Measurements from ENCODE around the gene ITPR3.

ITPR3 gene

GRCh38 chr6:33737267-33738026, 116.3 kb downstream of the ITPR3 start:
- DNase-seq (ENCODE audit: low read depth), result no peak

GRCh38 chr6:33738153-33738552, 117.0 kb downstream of the ITPR3 start:
- no peak for DNase-seq (ENCODE audit: low read depth)

GRCh38 chr6:33738879-33739278, 117.8 kb downstream of the ITPR3 start:
- DNase-seq (ENCODE audit: low read depth), result no peak

DNA sequence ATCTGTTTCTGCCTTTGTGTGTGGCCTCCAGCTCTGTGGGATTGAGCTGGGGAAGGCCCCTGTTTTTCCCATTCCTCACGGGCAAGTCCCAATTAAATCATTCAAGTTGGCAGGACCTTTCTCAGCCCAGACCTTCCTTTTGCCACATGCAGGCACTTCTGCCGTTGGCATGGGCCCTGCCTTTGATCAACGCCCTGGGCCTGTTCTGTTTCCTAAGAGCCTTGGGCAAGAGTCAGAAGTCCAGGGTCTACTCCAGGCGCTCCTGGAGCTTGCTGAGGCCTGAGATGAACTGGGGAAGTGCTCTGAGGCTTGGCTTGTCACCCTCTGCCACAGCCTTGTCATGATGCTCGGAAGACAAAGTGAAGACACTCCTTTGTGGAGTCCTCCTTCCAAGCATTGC, 118.4 kb downstream of the ITPR3 start:
- no peak for DNase-seq (ENCODE audit: low read depth)

DNA sequence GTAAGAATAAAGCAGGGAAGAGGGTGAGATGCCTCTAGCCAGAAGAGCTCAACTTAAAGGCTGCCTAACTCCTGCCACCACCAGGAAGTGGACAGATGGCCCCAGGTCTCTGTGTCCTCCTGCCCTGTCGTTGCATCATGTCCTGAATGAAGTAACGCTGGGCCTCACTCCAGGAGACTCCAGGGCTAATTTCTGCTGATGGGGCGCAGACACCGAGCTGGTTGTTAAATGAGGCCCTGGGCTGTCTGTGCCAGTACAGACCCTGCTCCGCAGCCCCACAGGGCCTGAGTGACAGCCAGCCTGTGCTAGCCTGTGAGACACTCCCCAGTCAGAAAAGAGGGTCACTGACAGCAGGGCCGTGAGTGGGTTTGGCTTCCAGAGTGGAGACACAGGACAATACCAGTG, 119.1 kb downstream of the ITPR3 start:
- DNase-seq (ENCODE audit: low read depth), result no peak

DNA sequence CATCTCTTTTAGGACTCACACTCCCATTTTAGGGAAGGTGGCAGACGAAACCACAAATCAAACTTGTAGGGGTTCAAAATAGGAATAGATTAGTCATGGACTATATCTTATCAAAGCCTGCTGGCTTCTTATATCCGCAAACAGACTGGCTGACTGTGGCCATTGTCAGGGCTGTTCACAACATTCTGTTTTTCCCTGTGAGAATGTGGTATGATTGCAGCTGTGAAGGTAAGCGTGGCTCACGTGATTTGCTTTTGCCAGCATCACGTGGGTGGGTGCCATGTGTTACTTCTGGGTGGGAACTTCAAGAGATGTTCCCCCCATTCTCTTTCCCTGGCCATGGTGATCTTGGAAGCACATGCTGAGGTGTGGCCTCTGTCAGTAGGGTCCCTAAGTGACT, 119.7 kb downstream of the ITPR3 start:
- DNase-seq (ENCODE audit: low read depth), result no peak

DNA sequence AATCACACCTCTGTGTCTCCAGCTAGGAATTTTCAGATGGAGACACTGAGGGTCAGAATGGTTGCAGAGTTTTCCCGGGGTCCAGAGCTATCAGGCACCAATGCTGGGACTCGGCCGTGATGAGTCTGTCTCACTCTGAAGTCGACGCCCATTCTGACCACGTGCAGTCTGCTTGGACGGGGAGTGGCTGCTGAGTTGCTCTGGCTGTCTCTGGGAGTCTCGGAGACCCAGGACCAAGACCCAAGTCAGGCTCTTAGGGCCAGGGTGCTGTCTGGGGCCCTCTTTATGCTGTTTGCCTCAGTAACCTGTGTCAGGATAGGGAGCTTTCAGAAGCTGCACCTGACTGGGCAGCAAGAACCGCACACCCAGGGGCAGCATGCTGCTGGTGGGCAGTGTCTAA, 121.0 kb downstream of the ITPR3 start:
- DNase-seq (ENCODE audit: low read depth), result no peak

DNA sequence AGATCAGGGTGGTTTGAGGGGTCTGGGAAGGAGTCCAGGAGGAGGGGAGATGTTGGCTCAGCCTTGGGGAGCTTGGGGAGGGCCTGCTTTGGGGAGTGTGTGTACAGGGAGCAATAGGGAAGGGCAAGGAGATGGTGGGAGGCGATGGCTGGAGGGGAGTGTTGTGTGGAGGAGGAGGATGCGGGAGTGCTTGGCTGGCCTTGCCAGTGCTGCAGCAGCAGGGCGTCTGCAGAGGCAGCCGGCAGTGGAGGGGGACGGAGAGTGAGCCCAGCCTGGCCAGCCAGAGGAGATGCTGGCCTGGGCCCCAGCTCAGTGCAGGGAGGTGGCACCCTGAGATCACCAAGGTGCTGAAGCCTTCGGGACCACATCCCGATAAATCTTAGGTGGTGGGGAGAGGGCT, 121.7 kb downstream of the ITPR3 start:
- no peak for DNase-seq (ENCODE audit: low read depth)

GRCh38 chr6:33744001-33744848, 123.1 kb downstream of the ITPR3 start:
- DNase-seq (ENCODE audit: low read depth), result peak; percentile 54

DNA sequence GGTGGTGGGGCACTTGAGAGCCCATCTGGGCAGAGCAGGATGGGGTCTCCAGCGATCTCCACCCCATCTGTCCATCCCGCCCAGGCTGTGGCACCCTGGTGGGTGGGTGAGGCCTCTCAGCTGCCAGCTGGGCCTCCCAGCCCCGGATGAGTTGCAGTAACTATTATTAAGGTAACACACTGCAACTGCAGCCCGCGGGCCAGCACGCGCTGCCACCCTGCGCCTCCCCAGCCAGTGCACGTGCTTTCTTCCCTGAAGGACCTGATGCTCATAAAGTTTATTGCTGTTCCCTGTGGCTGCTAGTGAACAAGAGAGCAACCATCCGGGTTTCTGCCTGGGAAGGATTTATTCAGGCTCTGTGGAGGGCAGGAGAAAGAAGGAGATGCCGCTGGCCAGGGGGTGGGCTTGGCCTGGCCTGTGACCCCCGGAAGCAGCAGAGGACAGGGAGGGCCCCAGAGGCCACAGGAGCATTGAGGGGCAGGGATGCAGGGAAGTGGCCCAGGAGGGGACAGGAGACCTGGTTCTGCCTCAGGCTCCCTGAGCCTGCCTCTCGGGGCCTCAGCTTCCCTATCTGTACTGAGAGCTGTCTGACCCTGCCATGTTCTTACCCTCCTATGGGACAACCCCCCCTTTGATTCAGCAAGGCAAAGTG, 123.9 kb downstream of the ITPR3 start:
- no peak for DNase-seq (ENCODE audit: low read depth)

- no peak for DNase-seq (ENCODE audit: low read depth)
Measured at GRCh38 chr6:33745548-33745947, 124.4 kb downstream of the ITPR3 start.
